Spleen (tissue), 7 donors: ENCODE data around the gene HSPA9.

Experiments used
- CTCF ChIP-seq, 11 experiments: fragments of 200-600 bp in 7 of 11; fragments of 450-650 bp in 4 of 11; sonication (generic) in 4 of 11; IDR thresholded peaks in 8 of 11; conservative IDR thresholded peaks in 3 of 11; 1 replicate in 7 of 11; 2 replicates in 4 of 11; pipeline versions ENCODE4 v1.4.0 to v1.8.0; 2016 to 2021; ENCODE audit warnings: antibody characterized with exemption in 11 of 11, inconsistent platforms in 4 of 11, mild to moderate bottlenecking in 1 of 11
- POLR2A ChIP-seq, 3 donors: fragments of 450-650 bp; IDR thresholded peaks; one replicate each; pipeline ENCODE4 v1.5.1; 2017; ENCODE audit warnings: antibody characterized with exemption in 3 of 3, mild to moderate bottlenecking in 1 of 3
- donor health status: DM: no; HTN: no; CAD: no; lungs with moderate emphysema.
- donor health status: DM: no; HTN: no; CAD: no.
- donor health status: DM: no; HTN: no; CAD: no.

- TF ChIP-seq POLR2A (IDR thresholded peaks at IDR 0.05) (no peak), CTCF (IDR thresholded peaks at IDR 0.05 in 8 of 11, conservative IDR thresholded peaks at IDR 0.05 in 3 of 11) (no peak)
Measured at GRCh38 chr5:138585157-138585556, 10.0 kb upstream of the HSPA9 start.
